HG02973 (cell line): ENCODE data around the gene ARHGAP45.

Experiments used
- ATAC-seq: cut with Tn5 transposase; IDR thresholded peaks from one replicate; pipeline ENCODE4 v1.9.1; 2021; ENCODE audit warnings: moderate library complexity; ENCODE audit not compliant: unreplicated experiment

ARHGAP45 gene

DNA sequence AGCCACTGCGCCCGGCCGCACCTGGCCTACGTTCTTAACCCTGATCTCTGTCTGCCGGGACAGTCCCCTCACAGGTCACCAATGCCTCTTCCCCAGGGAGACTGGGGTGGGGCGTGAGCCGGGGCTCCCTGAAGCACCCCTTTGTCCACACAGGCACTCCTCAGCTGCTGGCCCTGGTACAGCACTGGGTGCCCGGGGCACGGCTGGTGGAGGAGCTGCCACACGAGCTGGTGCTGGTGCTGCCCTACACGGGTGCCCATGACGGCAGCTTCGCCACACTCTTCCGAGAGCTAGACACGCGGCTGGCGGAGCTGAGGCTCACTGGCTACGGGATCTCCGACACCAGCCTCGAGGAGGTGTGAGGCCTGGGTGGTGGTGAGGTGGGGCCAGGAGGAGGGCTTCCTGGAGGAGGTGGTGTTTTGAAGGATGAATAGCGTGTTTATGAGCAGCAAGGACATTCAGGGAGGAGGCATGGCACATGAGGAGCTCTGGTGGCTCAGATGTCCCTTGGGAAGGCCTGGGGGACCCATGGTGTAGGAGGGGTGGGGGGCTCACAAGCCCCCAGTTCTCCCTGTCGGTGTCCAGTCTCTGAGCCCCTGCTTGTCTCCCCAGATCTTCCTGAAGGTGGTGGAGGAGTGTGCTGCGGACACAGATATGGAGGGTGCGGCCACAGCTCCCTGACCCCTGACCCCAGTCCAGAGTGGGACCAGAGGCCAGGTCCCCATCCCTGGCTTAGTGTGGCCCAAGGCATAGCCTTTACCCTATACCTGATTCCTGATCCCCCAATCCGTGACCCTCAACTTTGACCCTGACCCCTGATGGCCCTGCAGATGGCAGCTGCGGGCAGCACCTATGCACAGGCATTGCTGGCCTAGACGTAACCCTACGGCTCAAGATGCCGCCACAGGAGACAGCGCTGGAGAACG, 13.5 kb upstream of the ARHGAP45 start:
- no peak for ATAC-seq

DNA sequence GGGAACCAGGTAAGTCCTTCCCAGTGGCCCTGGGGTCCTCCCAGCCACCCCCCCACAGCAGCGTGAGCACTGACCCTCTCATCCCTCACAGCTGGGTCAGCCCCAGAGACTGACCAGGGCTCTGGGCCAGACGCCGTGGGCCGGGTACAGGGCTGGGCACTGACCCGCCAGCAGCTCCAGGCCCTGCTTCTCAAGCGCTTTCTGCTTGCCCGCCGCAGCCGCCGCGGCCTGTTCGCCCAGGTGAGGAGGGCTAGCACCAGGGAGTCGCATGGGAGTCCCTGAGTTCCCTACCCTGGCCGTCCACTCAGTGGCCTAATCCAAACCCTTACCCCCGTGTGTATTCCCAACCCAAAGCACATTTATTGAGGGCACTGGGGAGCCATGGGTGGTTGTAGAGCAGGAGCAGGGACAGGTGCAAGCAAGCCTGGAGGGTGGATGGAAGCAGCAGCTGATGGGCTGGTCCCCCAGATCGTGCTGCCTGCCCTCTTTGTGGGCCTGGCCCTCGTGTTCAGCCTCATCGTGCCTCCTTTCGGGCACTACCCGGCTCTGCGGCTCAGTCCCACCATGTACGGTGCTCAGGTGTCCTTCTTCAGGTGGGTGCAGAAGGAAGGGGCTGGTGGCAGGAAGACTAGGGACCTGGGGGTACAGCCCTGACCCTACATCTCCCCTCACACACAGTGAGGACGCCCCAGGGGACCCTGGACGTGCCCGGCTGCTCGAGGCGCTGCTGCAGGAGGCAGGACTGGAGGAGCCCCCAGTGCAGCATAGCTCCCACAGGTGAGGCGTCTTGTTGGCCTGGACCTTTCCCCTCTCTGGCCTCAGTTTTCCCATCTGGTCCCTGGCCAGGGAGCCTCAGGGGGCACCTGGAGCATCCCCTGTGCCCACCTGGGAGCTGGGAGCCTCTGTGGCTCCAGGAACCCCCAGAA, 12.6 kb upstream of the ARHGAP45 start:
- ATAC-seq, result no peak

DNA sequence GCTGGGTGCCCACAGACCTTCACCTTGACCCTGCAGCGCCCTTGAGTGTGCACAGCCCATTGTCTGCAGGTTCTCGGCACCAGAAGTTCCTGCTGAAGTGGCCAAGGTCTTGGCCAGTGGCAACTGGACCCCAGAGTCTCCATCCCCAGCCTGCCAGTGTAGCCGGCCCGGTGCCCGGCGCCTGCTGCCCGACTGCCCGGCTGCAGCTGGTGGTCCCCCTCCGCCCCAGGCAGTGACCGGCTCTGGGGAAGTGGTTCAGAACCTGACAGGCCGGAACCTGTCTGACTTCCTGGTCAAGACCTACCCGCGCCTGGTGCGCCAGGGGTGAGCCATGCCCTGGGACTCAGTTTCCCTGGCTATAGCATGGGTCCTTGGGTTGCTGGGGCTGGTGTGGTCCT, 11.9 kb upstream of the ARHGAP45 start:
- ATAC-seq, result no peak

DNA sequence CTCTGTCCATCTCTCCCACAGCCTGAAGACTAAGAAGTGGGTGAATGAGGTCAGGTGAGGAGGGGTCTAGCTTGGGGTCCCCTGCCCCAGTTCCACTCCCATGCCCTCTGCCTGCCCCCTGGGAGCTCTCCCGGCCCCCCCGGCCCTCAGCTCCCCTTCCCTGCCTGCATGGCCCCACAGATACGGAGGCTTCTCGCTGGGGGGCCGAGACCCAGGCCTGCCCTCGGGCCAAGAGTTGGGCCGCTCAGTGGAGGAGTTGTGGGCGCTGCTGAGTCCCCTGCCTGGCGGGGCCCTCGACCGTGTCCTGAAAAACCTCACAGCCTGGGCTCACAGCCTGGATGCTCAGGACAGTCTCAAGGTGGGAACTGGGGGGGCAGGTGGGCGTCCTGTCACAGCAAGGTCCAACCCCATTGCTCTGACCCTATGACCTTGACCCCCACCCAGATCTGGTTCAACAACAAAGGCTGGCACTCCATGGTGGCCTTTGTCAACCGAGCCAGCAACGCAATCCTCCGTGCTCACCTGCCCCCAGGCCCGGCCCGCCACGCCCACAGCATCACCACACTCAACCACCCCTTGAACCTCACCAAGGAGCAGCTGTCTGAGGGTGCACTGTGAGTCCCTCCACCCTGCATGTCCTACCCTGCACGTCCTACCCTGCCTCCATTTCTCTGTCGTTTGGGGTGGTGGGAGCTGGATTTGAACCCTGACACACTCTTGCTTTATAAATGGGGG, 10.9 kb upstream of the ARHGAP45 start:
- ATAC-seq, result no peak

GRCh38 chr19:1057176-1057855, 9.7 kb upstream of the ARHGAP45 start:
- ATAC-seq, result no peak

DNA sequence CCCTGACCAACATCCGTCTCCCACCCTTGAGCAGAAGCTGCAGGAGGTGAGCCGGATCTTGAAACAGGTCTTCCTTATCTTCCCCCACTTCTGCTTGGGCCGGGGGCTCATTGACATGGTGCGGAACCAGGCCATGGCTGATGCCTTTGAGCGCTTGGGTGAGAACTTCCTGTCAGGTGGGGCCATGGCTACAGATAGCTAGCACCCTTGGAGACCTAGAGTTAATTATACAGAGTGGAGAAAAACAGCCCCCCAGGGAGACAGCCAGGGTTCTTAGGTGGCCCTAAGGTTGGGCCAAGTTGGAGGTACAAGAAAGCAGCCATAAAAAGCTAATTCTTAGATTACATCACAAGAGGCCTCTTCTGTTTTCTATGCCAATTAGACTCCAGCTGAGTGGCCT, 8.9 kb upstream of the ARHGAP45 start:
- ATAC-seq, result no peak

DNA sequence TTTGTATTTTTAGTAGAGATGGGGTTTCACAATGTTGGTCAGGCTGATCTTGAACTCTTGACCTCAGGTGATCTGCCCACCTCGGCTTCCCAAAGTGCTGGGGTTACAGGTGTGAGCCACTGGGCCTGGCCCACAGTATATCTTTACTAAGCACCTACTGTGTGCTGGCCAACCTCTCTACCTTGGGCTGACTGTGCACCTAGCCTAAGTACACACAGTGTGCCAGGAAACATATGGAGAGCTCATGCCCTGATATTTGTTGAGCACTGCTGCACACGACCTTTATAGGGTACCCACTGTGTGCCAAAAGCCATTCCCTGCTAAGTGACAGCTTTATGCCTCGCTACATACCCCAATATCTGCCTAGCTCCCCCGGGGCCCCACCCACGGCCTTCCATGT, 6.3 kb upstream of the ARHGAP45 start:
- ATAC-seq, result no peak

DNA sequence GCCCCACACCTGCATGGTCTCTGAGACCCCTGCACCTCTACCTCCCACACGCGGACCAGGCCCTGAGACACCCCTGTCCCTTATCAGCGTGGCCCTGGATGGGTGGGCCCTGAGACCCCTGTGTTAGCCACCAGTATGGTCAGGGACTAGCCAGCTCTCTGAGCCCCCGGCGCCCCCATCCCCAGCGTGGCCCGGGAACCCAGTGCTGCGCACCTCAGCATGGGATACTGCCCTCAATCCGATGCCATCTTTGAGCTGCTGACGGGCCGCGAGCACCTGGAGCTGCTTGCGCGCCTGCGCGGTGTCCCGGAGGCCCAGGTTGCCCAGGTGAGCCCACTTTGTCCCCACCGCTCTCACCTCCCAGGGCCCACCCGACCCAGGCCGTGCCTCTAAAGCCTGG, 5.0 kb upstream of the ARHGAP45 start:
- no peak for ATAC-seq

DNA sequence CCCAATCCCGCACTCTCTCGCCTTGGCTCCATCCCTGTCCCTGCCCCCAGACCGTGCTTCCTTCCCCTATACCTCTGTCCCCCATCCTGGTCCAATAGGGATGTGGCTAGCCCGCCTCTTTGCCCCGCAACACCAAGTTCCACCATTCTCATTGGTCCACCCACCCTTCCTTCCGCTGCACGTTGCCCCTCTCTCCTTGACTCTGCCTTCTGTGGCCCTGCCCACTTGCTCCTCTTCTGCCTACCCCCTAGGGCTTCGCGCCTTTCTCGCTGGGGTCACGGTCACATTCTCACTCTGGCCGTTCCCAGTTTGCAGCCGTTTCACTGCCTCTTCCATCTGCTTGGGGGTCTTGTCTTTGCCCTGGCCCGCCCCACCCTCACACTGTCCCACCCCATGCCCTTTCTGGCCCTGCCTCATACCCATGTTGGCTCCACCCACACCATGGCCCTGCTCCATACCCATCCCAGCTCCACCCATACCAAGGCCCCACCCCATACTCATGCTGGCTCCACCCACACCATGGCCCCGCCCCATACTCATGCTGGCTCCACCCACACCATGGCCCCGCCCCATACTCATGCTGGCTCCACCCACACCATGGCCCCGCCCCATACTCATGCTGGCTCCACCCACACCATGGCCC, 4.5 kb upstream of the ARHGAP45 start:
- ATAC-seq, result no peak

GRCh38 chr19:1063030-1063908, 3.7 kb upstream of the ARHGAP45 start:
- ATAC-seq, result no peak

- ATAC-seq, result no peak
These were observed 2.9 kb upstream of the ARHGAP45 start for GRCh38 chr19:1063909-1064660.

DNA sequence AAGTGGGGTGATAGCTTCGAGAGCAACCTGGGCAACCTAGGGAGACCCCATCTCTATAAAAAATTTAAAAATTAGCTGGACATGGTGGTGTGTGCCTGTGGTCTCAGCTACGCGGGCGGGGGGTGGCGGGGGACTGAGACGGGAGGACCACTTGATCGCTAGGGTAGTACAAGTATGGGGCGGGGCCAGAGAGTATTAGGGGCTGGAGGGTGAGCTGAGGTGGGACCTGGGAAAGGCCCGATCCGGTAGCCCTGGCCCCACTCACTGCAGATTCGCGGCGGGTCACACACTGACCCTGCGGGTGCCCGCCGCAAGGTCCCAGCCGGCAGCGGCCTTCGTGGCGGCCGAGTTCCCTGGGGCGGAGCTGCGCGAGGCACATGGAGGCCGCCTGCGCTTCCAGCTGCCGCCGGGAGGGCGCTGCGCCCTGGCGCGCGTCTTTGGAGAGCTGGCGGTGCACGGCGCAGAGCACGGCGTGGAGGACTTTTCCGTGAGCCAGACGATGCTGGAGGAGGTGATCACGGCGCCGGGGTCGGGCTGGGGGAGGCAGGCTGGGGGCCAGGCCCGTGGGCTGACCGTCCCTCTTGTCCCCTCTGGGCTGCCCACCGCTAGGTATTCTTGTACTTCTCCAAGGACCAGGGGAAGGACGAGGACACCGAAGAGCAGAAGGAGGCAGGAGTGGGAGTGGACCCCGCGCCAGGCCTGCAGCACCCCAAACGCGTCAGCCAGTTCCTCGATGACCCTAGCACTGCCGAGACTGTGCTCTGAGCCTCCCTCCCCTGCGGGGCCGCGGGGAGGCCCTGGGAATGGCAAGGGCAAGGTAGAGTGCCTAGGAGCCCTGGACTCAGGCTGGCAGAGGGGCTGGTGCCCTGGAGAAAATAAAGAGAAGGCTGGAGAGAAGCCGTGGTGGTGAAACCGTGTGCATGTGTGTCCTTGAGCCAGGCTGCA, 2.0 kb upstream of the ARHGAP45 start:
- no peak for ATAC-seq

DNA sequence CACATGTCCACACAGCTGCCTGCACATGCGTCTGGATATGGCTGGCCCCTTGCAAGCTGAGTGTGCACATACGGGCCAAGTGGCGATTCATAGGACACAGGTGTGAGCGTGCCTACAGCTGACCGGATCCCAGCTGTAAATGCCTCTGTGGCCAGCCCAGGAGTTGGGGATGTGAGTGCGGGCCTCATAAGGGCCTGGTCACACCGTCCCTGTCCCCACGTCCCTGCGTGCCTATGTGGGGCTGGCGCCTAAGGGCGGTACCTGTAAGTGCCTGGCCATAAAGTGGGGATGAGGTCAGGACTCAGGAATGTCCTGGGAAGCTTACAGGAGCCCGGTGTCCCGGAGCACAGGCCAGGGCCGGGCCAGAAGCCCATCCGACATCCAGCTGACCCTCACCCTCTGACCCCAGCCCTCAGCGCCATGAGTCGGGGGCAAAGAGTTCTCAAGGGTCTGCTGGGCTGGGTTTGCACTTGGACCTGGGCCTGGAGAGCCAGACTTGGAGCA, 1.3 kb upstream of the ARHGAP45 start:
- ATAC-seq, result no peak

DNA sequence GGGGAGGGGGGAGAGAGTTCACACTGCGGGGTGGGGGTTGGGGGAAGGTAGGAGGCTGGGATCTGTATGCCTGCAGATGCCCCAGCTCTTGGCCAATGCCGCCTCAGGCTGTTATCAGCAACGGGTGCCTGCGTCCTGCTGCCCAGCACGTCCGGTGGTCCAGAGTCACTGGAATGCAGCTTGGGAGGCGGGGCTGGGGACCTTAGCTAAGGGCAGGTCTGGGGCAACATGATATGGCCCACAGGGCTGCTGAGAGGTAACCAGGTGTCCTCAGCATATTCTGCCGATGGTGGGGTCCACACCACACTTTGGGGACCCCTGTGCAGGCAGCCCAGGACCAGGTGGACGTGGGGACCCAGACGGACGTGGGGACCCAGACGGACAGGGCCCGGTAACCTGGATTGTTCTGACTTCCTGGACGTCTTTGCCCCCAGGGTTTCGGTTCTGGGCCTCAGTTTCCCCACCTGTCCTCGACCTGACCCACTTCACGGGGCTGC, 668 bp upstream of the ARHGAP45 start:
- ATAC-seq, result no peak

- ATAC-seq, result no peak
These were observed 482 bp downstream of the ARHGAP45 start for GRCh38 chr19:1067341-1067957.
